ENCODE data around the gene RACGAP1.

- TF ChIP-seq CTCF (conservative IDR thresholded peaks at IDR 0.05) (no peak), EZH2 (IDR thresholded peaks at IDR 0.05; ENCODE audit: low read depth) (no peak)
Observed at GRCh38 chr12:50013361-50014147, 11.7 kb downstream of the RACGAP1 start.

Data from PC-9 (cell line).